Thoracic aorta (tissue), 2 donors: ENCODE data around the gene DGLUCY. TPM values are rescaled to one million over a fixed set of nuclear protein-coding genes. Genes with fewer than 3 reads are reported as not detected.
"Not testable (repeated sequence)": the region's sequence is repeated elsewhere in the genome, so short reads cannot be mapped to it uniquely, and the experiment has no call there.

Experiments
- ATAC-seq: fragments of 150-250 bp; one replicate; pipeline ENCODE4 v1.8.0; 2017; ENCODE audit warnings: low read depth; ENCODE audit not compliant: insufficient number of reproducible peaks, low FRiP score
- DNase-seq: peaks from one replicate; pipeline ENCODE4 v3.0.0-alpha.2; 2020; ENCODE audit warnings: low spot score
- H3K27ac ChIP-seq, 2 donors: fragments of 200-600 bp; sonication (generic); 1 replicate in 1 of 2; 2 replicates in 1 of 2; pipeline ENCODE4 v1.5.1; 2016; ENCODE audit warnings: mild to moderate bottlenecking in 2 of 2, moderate library complexity in 2 of 2
- H3K27me3 ChIP-seq: fragments of 200-600 bp; sonication (generic); replicated peaks from 2 replicates; pipeline ENCODE4 v1.6.0; 2016; ENCODE audit warnings: mild to moderate bottlenecking; ENCODE audit not compliant: insufficient read depth
- H3K36me3 ChIP-seq: fragments of 200-600 bp; sonication (generic); one replicate; pipeline ENCODE4 v1.5.1; 2016
- H3K4me1 ChIP-seq, 2 donors: fragments of 200-600 bp; sonication (generic); 1 replicate in 1 of 2; 2 replicates in 1 of 2; pipeline versions ENCODE4 v1.5.1 to v1.6.0; 2016; ENCODE audit warnings: low read depth in 2 of 2, mild to moderate bottlenecking in 1 of 2; ENCODE audit not compliant: control insufficient read depth in 1 of 2
- H3K4me3 ChIP-seq: fragments of 200-600 bp; sonication (generic); 2 replicates; pipeline ENCODE4 v1.5.1; 2016; ENCODE audit warnings: mild to moderate bottlenecking
- H3K9me3 ChIP-seq: fragments of 200-600 bp; sonication (generic); 2 replicates; pipeline ENCODE4 v1.5.1; 2016
- total RNA-seq, 2 donors: library from RNA; depleted of rRNA; stranded (reverse); fragments of >200 nt; gene quantifications; one replicate each; pipeline versions ENCODE4 v1.1.0 to v1.2.3, GENCODE V29; 2016
- TF ChIP-seq, protein P1 (sequence below): fragments of 200-600 bp; sonication (generic); IDR thresholded peaks from one replicate; pipeline ENCODE4 v1.5.1; 2019; ENCODE audit warnings: antibody characterized with exemption

Gene DGLUCY
- total RNA-seq, 2 donors from 2014 or later: 24.4 to 36.7 TPM

DNA sequence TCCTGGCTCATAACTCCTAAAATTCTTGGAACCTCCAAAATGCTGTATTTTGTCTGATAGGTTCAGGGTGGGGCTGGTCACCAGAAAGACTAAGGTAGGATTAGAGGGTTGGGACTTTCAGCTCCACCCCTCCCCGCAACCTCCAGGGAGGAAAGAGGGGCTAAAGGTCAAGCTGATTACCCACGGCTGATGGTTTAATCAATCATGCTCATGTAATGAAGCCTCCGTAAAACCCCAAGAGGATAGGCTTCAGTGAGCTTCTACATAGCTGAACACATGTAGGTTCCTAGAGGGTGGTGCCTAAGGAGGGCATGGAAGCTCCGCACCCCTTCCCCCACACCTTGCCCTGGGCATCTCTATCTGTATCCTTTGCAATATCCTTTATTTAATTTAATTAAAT is 60.0 kb downstream of the DGLUCY start:
- peaks cover 9 to 20% of the 10 kb centered on the region in 2 donors for H3K4me1 ChIP-seq
- H3K36me3 ChIP-seq: no peaks in the 10 kb centered on the region
- H3K9me3 ChIP-seq: no peaks in the 10 kb centered on the region
- DNase-seq: no peak
- H3K27me3 ChIP-seq: no peaks in the 10 kb centered on the region
- TF ChIP-seq, protein P1, sequence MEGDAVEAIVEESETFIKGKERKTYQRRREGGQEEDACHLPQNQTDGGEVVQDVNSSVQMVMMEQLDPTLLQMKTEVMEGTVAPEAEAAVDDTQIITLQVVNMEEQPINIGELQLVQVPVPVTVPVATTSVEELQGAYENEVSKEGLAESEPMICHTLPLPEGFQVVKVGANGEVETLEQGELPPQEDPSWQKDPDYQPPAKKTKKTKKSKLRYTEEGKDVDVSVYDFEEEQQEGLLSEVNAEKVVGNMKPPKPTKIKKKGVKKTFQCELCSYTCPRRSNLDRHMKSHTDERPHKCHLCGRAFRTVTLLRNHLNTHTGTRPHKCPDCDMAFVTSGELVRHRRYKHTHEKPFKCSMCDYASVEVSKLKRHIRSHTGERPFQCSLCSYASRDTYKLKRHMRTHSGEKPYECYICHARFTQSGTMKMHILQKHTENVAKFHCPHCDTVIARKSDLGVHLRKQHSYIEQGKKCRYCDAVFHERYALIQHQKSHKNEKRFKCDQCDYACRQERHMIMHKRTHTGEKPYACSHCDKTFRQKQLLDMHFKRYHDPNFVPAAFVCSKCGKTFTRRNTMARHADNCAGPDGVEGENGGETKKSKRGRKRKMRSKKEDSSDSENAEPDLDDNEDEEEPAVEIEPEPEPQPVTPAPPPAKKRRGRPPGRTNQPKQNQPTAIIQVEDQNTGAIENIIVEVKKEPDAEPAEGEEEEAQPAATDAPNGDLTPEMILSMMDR: no peak
- H3K4me3 ChIP-seq: no peak overlapping the region
- ATAC-seq: no peak
- H3K27ac ChIP-seq: no peak overlapping the region

DNA sequence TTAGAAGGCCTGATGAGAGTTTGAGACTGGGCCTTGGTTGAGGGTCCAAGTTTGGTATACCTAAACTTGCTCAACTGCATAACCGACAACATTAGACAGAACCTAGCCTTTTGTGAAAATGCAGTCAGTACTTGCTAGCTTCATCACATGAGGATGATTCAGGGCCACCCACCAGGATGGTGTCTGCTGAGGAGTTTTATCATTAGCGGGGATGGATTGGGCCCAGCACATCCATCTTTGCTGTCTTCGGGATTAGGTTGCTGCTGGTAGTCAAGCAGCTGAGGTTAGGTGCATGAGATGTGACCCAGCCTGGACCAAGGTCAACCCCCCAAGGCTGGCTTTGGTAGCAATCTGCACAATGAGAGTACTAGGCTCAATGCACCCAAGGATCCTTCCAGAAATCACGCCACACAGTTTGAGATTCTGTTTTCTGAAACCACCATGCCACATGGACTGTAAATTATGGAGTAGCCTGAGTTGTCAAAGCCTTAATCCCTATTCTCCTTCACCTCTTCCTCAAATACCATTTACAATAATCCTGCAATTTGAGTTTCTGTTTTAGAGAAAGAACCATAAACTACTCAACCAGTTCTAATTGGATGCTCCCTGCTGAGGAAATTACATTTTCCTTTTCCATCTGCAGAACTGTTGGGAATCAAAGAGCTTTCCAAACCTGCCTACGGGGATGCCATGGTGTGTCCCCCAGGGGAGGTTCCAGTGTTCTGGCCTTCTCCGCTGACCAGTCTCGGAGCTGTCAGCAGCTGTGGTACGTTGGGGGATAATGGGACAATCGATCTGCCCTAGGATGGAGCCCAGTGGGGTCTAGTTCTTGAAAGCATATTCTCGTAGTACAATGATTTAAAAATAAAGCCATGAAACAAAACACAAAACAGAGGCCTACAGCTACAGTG is 61.7 kb downstream of the DGLUCY start:
- ATAC-seq (no peak), DNase-seq (no peak)
- TF ChIP-seq, protein P1: no peak
- Histone ChIP-seq H3K4me1 (peaks cover 4 to 12% of the 10 kb centered on the region in 2 donors), H3K4me3 (no peak overlapping the region), H3K36me3 (no peaks in the 10 kb centered on the region), H3K27ac (no peak overlapping the region), H3K9me3 (no peaks in the 10 kb centered on the region), H3K27me3 (no peaks in the 10 kb centered on the region)

DNA sequence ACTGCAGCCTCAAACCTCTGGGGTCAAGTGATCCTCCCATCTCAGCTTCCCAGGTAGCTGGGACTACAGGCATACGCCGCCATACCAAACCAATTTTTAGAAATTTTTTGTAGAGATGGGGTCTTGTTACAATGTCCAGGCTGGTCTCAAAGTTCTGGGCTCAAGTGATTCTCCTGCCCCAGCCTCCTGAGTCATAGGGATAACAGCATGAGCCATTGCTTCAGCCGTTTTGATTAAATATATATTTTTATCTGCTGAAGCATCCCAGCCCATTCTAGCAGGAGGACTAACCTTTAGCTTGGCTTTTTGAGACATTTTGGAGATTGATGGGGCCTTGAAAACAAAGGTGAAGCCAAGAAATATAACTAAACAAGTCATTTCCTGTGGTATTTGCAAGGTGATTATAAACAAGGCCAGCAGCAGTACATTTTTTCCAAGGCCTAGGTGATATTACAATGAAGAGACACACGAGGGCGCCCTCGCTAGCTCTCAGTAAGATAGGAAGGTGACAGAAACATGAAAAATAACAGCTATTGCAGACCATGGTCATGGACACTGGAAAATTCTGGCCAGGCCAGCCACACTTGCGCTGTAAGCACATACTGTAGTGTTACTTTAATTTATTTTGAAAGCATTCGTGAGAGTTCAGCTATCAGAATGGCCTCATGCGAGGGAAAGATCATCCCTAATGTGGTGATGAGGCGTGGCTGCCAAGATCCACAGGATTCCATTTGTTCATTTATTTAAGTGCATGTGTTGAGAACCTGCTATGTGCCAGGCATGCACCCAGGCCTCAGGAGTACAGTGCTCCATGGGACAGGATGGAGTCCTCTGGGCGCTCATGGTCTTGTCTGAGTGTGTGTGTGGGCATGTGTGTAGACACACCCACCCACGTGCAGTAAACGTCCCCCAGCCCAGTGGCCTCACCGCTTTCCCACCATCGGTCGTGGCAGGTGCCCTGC is 63.5 kb downstream of the DGLUCY start:
- DNase-seq (no peak), ATAC-seq (peak; percentile 20)
- Histone ChIP-seq H3K9me3 (no peaks in the 10 kb centered on the region), H3K4me3 (no peak overlapping the region), H3K27ac (no peak overlapping the region), H3K36me3 (peaks cover 7% of the 10 kb centered on the region), H3K27me3 (no peaks in the 10 kb centered on the region), H3K4me1 (no peaks in the 10 kb centered on the region)
- TF ChIP-seq, protein P1: peak; percentile 56

DNA sequence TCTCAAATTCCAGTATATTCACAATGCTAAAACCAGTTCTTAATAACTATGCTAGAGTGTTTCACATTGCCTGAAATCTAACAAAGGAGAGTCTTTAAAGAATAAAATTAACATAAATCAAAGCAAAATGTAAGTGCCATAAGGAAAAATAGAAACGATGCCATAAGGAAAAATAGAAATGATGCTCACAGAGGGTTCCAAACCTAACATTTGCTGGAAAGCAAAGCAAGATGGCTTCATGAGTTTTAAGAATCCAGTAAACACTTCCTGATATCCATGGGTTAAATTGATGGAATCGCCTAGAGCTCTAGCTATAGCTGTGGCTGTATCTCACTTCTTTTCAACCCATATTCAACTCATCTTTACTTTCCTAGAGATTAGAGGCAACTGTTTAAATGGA is 66.7 kb downstream of the DGLUCY start:
- Histone ChIP-seq H3K4me3 (no peak overlapping the region), H3K27ac (no peak overlapping the region), H3K4me1 (no peaks in the 10 kb centered on the region), H3K27me3 (no peaks in the 10 kb centered on the region), H3K9me3 (no peaks in the 10 kb centered on the region), H3K36me3 (peaks cover 18% of the 10 kb centered on the region)
- TF ChIP-seq, protein P1: no peak
- ATAC-seq (no peak), DNase-seq (no peak)

DNA sequence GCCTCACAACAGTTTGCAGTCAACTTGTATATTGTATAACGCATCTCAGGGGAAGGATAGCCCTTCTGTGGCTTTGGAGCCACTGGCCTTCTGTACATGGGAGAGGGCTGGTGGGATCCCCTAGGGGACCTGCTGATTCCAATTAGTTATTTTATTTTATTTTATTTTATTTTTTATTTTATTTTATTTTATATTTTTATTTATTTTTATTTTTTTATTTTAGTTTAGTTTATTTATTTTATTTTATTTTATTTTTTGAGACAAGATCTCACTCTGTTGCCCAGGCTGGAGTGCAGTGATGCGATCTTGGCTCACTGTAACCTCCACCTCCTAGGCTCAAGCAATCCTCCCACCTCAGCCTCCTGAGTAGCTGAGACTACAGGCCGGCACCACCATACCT is 68.9 kb downstream of the DGLUCY start:
- not testable (repeated sequence) for ATAC-seq, DNase-seq
- H3K36me3 ChIP-seq: peaks cover 21% of the 10 kb centered on the region

More for the DNA sequence above, 68.9 kb downstream of the DGLUCY start:
- H3K4me3 ChIP-seq, H3K27ac ChIP-seq, H3K27me3 ChIP-seq, H3K4me1 ChIP-seq, H3K9me3 ChIP-seq: not testable (repeated sequence)
